ENCODE data around the gene ZRANB3.
"Not testable (repeated sequence)": the region's sequence is repeated elsewhere in the genome, so short reads cannot be mapped to it uniquely, and the experiment has no call there.

ZRANB3 gene

GRCh38 chr2:135335256-135335655, 195.8 kb downstream of the ZRANB3 start:
- H3K4me1 Mint-ChIP-seq: no peaks in the 10 kb centered on the region
- DNase-seq: no peak
- no peak overlapping the region for H3K27ac Mint-ChIP-seq
- no peak overlapping the region for H3K4me3 Mint-ChIP-seq
- CTCF ChIA-PET: no interaction called here
- H3K27me3 Mint-ChIP-seq: no peaks in the 10 kb centered on the region
- no peaks in the 10 kb centered on the region for H3K36me3 Mint-ChIP-seq
- H3K9me3 Mint-ChIP-seq: peaks cover 5% of the 10 kb centered on the region

GRCh38 chr2:135327146-135327545, 203.9 kb downstream of the ZRANB3 start:
- Mint-ChIP-seq H3K9me3 (peaks cover 6% of the 10 kb centered on the region), H3K27ac (no peak overlapping the region)
- CTCF ChIA-PET: no interaction called here

GRCh38 chr2:135320465-135321355, 210.3 kb downstream of the ZRANB3 start:
- no peak for DNase-seq
- no peaks in the 10 kb centered on the region for H3K27me3 Mint-ChIP-seq
- H3K4me3 Mint-ChIP-seq: no peak overlapping the region
- H3K36me3 Mint-ChIP-seq: no peaks in the 10 kb centered on the region
- no peak overlapping the region for H3K27ac Mint-ChIP-seq
- CTCF ChIA-PET: no interaction called here
- no peaks in the 10 kb centered on the region for H3K4me1 Mint-ChIP-seq
- no peaks in the 10 kb centered on the region for H3K9me3 Mint-ChIP-seq

More at GRCh38 chr2:135327146-135327545, 203.9 kb downstream of the ZRANB3 start:
- Mint-ChIP-seq H3K36me3 (no peaks in the 10 kb centered on the region), H3K27me3 (no peaks in the 10 kb centered on the region), H3K4me1 (no peaks in the 10 kb centered on the region), H3K4me3 (no peak overlapping the region)
- DNase-seq: no peak

- CTCF ChIA-PET: no interaction called here
- H3K27ac Mint-ChIP-seq: no peak overlapping the region
- no peak overlapping the region for H3K4me3 Mint-ChIP-seq
- H3K36me3 Mint-ChIP-seq: no peaks in the 10 kb centered on the region
- DNase-seq: no peak
- no peaks in the 10 kb centered on the region for H3K4me1 Mint-ChIP-seq
- no peaks in the 10 kb centered on the region for H3K27me3 Mint-ChIP-seq
- no peaks in the 10 kb centered on the region for H3K9me3 Mint-ChIP-seq
These were observed 212.2 kb downstream of the ZRANB3 start for GRCh38 chr2:135318808-135319207.

GRCh38 chr2:135317375-135317774, 213.6 kb downstream of the ZRANB3 start:
- no peak for DNase-seq
- no peaks in the 10 kb centered on the region for H3K4me1 Mint-ChIP-seq
- H3K36me3 Mint-ChIP-seq: no peaks in the 10 kb centered on the region
- no peaks in the 10 kb centered on the region for H3K9me3 Mint-ChIP-seq
- H3K27ac Mint-ChIP-seq: no peak overlapping the region
- CTCF ChIA-PET: no interaction called here
- H3K27me3 Mint-ChIP-seq: no peaks in the 10 kb centered on the region
- H3K4me3 Mint-ChIP-seq: no peak overlapping the region

- H3K27me3 Mint-ChIP-seq: no peaks in the 10 kb centered on the region
- H3K4me3 Mint-ChIP-seq: no peak overlapping the region
- CTCF ChIA-PET: no interaction called here
- H3K9me3 Mint-ChIP-seq: no peaks in the 10 kb centered on the region
- peaks cover 2% of the 10 kb centered on the region for H3K36me3 Mint-ChIP-seq
- no peaks in the 10 kb centered on the region for H3K4me1 Mint-ChIP-seq
- no peak overlapping the region for H3K27ac Mint-ChIP-seq
- DNase-seq: no peak
These were observed 219.1 kb downstream of the ZRANB3 start for GRCh38 chr2:135311962-135312361.

GRCh38 chr2:135311268-135311667, 219.8 kb downstream of the ZRANB3 start:
- no peak for DNase-seq
- Mint-ChIP-seq H3K27ac (no peak overlapping the region), H3K36me3 (peaks cover 2% of the 10 kb centered on the region), H3K27me3 (no peaks in the 10 kb centered on the region), H3K4me1 (no peaks in the 10 kb centered on the region), H3K4me3 (no peak overlapping the region), H3K9me3 (no peaks in the 10 kb centered on the region)
- CTCF ChIA-PET: no interaction called here

- Mint-ChIP-seq H3K27ac (no peak overlapping the region), H3K9me3 (peaks cover 7% of the 10 kb centered on the region), H3K4me3 (no peak overlapping the region), H3K36me3 (peaks cover 2% of the 10 kb centered on the region), H3K4me1 (no peaks in the 10 kb centered on the region), H3K27me3 (no peaks in the 10 kb centered on the region)
- CTCF ChIA-PET: no interaction called here
- DNase-seq: no peak
These were observed 226.3 kb downstream of the ZRANB3 start for GRCh38 chr2:135304694-135305093.

- Mint-ChIP-seq H3K27me3 (no peaks in the 10 kb centered on the region), H3K36me3 (peaks cover 5% of the 10 kb centered on the region), H3K27ac (no peak overlapping the region), H3K4me3 (no peak overlapping the region), H3K9me3 (peaks cover 10% of the 10 kb centered on the region), H3K4me1 (no peaks in the 10 kb centered on the region)
- CTCF ChIA-PET: no interaction called here
- DNase-seq: no peak
These were observed 231.3 kb downstream of the ZRANB3 start for GRCh38 chr2:135299658-135300244.

- DNase-seq: no peak
- CTCF ChIA-PET: no interaction called here
- no peak overlapping the region for H3K4me3 Mint-ChIP-seq
- H3K4me1 Mint-ChIP-seq: no peaks in the 10 kb centered on the region
- H3K9me3 Mint-ChIP-seq: peaks cover 10% of the 10 kb centered on the region
- no peaks in the 10 kb centered on the region for H3K27me3 Mint-ChIP-seq
- no peak overlapping the region for H3K27ac Mint-ChIP-seq
- peaks cover 5% of the 10 kb centered on the region for H3K36me3 Mint-ChIP-seq
These were observed 231.9 kb downstream of the ZRANB3 start for GRCh38 chr2:135299165-135299564.

- H3K9me3 Mint-ChIP-seq: peaks cover 15% of the 10 kb centered on the region
- H3K36me3 Mint-ChIP-seq: not testable (repeated sequence)
These were observed 243.9 kb downstream of the ZRANB3 start for GRCh38 chr2:135287121-135287520.

GRCh38 chr2:135285391-135285790, 245.6 kb downstream of the ZRANB3 start:
- CTCF ChIA-PET: no interaction called here
- H3K9me3 Mint-ChIP-seq: peaks cover 12% of the 10 kb centered on the region
- no peak for DNase-seq
- no peaks in the 10 kb centered on the region for H3K27me3 Mint-ChIP-seq
- H3K4me1 Mint-ChIP-seq: no peaks in the 10 kb centered on the region
- H3K4me3 Mint-ChIP-seq: no peak overlapping the region
- no peaks in the 10 kb centered on the region for H3K36me3 Mint-ChIP-seq
- no peak overlapping the region for H3K27ac Mint-ChIP-seq

More at GRCh38 chr2:135287121-135287520, 243.9 kb downstream of the ZRANB3 start:
- DNase-seq, H3K27ac Mint-ChIP-seq, H3K27me3 Mint-ChIP-seq, CTCF ChIA-PET, H3K4me1 Mint-ChIP-seq, H3K4me3 Mint-ChIP-seq: not testable (repeated sequence)

- Mint-ChIP-seq H3K27me3 (no peaks in the 10 kb centered on the region), H3K9me3 (no peaks in the 10 kb centered on the region), H3K4me1 (no peaks in the 10 kb centered on the region), H3K36me3 (no peaks in the 10 kb centered on the region), H3K4me3 (no peak overlapping the region), H3K27ac (no peak overlapping the region)
- DNase-seq: no peak
- CTCF ChIA-PET: interaction anchor here (1.3 kb wide), 1 partner anchor 428 kb away, joined by 5 read pairs; no protein-coding TSS in a partner anchor
These were observed 249.6 kb downstream of the ZRANB3 start for GRCh38 chr2:135281379-135281778.

- Mint-ChIP-seq H3K4me3 (no peak overlapping the region), H3K27ac (no peak overlapping the region), H3K27me3 (no peaks in the 10 kb centered on the region), H3K4me1 (no peaks in the 10 kb centered on the region), H3K36me3 (no peaks in the 10 kb centered on the region), H3K9me3 (no peaks in the 10 kb centered on the region)
- no peak for DNase-seq
- CTCF ChIA-PET: no interaction called here
These were observed 251.8 kb downstream of the ZRANB3 start for GRCh38 chr2:135279209-135279608.

- Mint-ChIP-seq H3K4me1 (no peaks in the 10 kb centered on the region), H3K4me3 (no peak overlapping the region), H3K27me3 (no peaks in the 10 kb centered on the region), H3K27ac (no peak overlapping the region), H3K36me3 (no peaks in the 10 kb centered on the region), H3K9me3 (no peaks in the 10 kb centered on the region)
- DNase-seq: no peak
- CTCF ChIA-PET: interaction anchor here (0.7 kb wide), 1 partner anchor 10 kb away, joined by 3 read pairs; no protein-coding TSS in a partner anchor
These were observed 254.5 kb downstream of the ZRANB3 start for GRCh38 chr2:135276525-135276924.

Measured in activated naive CD4-positive, alpha-beta T cell treated with anti-CD3 and anti-CD28 coated beads, Interleukin-2, amount 10 ng/mL, durations not matched to agents 7 days and 5 days (primary cell).